HEK293 (cell line): Measurements from ENCODE around the gene CIB4.

Experiments
- CTCF ChIA-PET: fragments of 350-600 bp; formaldehyde crosslinking; extraction: SDS; loops from one replicate; lab custom pipeline; 2021; ENCODE audit warnings: antibody characterized with exemption; lab: Yijun Ruan, JAX
- POLR2A ChIA-PET: fragments of 300-600 bp; formaldehyde crosslinking; extraction: SDS; loops from one replicate; lab custom pipeline; 2020; ENCODE audit warnings: antibody characterized with exemption, inconsistent platforms; lab: Yijun Ruan, JAX
- H3K27ac ChIP-seq: fragments of 200-500 bp; sonication (Bioruptor generic); 2 replicates; pipeline ENCODE4 v1.5.1; 2014; ENCODE audit warnings: low read depth, low read length, control low read depth, inconsistent platforms; ENCODE audit errors: extremely low read depth
- H3K36me3 ChIP-seq, 2 experiments: fragments of 200-500 bp in 1 of 2; sonication (Bioruptor generic) in 1 of 2; 1 replicate in 1 of 2; 2 replicates in 1 of 2; pipeline ENCODE4 v1.5.1; 2014 to 2017; ENCODE audit warnings: inconsistent platforms in 2 of 2, low read length in 2 of 2; ENCODE audit not compliant: control insufficient read depth in 2 of 2, insufficient read depth in 1 of 2
- H3K4me1 ChIP-seq: fragments of 200-500 bp; sonication (Bioruptor generic); 2 replicates; pipeline ENCODE4 v1.5.1; 2014; ENCODE audit warnings: mild to moderate bottlenecking, low read length, inconsistent platforms; ENCODE audit not compliant: control insufficient read depth, insufficient read depth
- H3K4me3 ChIP-seq: 2 replicates; pipeline ENCODE4 v1.5.1; 2011; ENCODE audit warnings: low read depth, mild to moderate bottlenecking, control low read depth, low read length, moderate library complexity
- H3K9me3 ChIP-seq: fragments of 200-500 bp; sonication (Bioruptor generic); 2 replicates; pipeline ENCODE4 v1.5.1; 2014; ENCODE audit warnings: low read depth, low read length, inconsistent platforms; ENCODE audit not compliant: control insufficient read depth, insufficient read depth
- BCL11B ChIP-seq: fragments of 450-650 bp; formaldehyde crosslinking; IDR thresholded peaks from 2 replicates; pipeline ENCODE4 v1.5.1; 2016; ENCODE audit warnings: low read depth, missing biosample characterization, missing genetic modification characterization
- PRDM1 ChIP-seq: fragments of 450-650 bp; formaldehyde crosslinking; IDR thresholded peaks from 2 replicates; pipeline ENCODE4; 2016; ENCODE audit warnings: missing biosample characterization, missing genetic modification characterization
- PRDM4 ChIP-seq: fragments of 450-650 bp; formaldehyde crosslinking; IDR thresholded peaks from 2 replicates; pipeline ENCODE4 v1.5.1; 2017; ENCODE audit warnings: missing biosample characterization, missing genetic modification characterization
- PRDM6 ChIP-seq: fragments of 450-650 bp; formaldehyde crosslinking; IDR thresholded peaks from 2 replicates; pipeline ENCODE4 v1.5.1; 2017; ENCODE audit warnings: missing biosample characterization, missing genetic modification characterization
- TCF7L2 ChIP-seq: IDR thresholded peaks from 2 replicates; pipeline ENCODE4 v1.6.1; 2011; ENCODE audit warnings: low read depth, mild to moderate bottlenecking, inconsistent platforms, low read length, moderate library complexity, borderline replicate concordance
- ZBTB20 ChIP-seq: fragments of 450-650 bp; formaldehyde crosslinking; IDR thresholded peaks from 2 replicates; pipeline ENCODE4 v1.5.1; 2016; ENCODE audit warnings: missing biosample characterization, missing genetic modification characterization
- ZIC2 ChIP-seq: fragments of 450-650 bp; formaldehyde crosslinking; IDR thresholded peaks from 2 replicates; pipeline ENCODE4 v1.5.1; 2016; ENCODE audit warnings: missing biosample characterization, missing genetic modification characterization
- ZNF174 ChIP-seq: fragments of 450-650 bp; formaldehyde crosslinking; IDR thresholded peaks from 2 replicates; pipeline ENCODE4 v1.5.0; 2017; ENCODE audit warnings: missing biosample characterization, mild to moderate bottlenecking, missing genetic modification characterization
- ZNF214 ChIP-seq: fragments of 450-650 bp; formaldehyde crosslinking; IDR thresholded peaks from 2 replicates; pipeline ENCODE4 v1.5.1; 2017; ENCODE audit warnings: missing biosample characterization, mild to moderate bottlenecking, missing genetic modification characterization, borderline replicate concordance
- ZNF248 ChIP-seq: fragments of 450-650 bp; formaldehyde crosslinking; IDR thresholded peaks from 2 replicates; pipeline ENCODE4 v1.5.1; 2017; ENCODE audit warnings: missing biosample characterization, missing genetic modification characterization
- ZNF302 ChIP-seq: fragments of 450-650 bp; formaldehyde crosslinking; IDR thresholded peaks from 2 replicates; pipeline ENCODE4 v1.5.1; 2016; ENCODE audit warnings: missing biosample characterization, missing genetic modification characterization, low read depth
- ZNF37A ChIP-seq: fragments of 450-650 bp; IDR thresholded peaks from 2 replicates; pipeline ENCODE4 v1.5.1; 2018; ENCODE audit warnings: missing biosample characterization, missing genetic modification characterization
- ZNF48 ChIP-seq: fragments of 450-650 bp; formaldehyde crosslinking; IDR thresholded peaks from 2 replicates; pipeline ENCODE4 v1.5.1; 2016; ENCODE audit warnings: missing biosample characterization, missing genetic modification characterization
- ZNF501 ChIP-seq: fragments of 450-650 bp; formaldehyde crosslinking; IDR thresholded peaks from 2 replicates; pipeline ENCODE4 v1.5.1; 2016; ENCODE audit warnings: missing biosample characterization, missing genetic modification characterization
- ZNF514 ChIP-seq: fragments of 450-650 bp; formaldehyde crosslinking; IDR thresholded peaks from 2 replicates; pipeline ENCODE4 v1.5.1; 2016; ENCODE audit warnings: missing biosample characterization, missing genetic modification characterization
- ZNF530 ChIP-seq: fragments of 450-650 bp; formaldehyde crosslinking; IDR thresholded peaks from 2 replicates; pipeline ENCODE4 v1.5.1; 2016; ENCODE audit warnings: low read depth, missing biosample characterization, missing genetic modification characterization
- ZNF658 ChIP-seq: fragments of 450-650 bp; formaldehyde crosslinking; IDR thresholded peaks from 2 replicates; pipeline ENCODE4; 2016; ENCODE audit warnings: missing biosample characterization, missing genetic modification characterization
- ZNF660 ChIP-seq: fragments of 450-650 bp; IDR thresholded peaks from 2 replicates; pipeline ENCODE4 v1.5.1; 2018; ENCODE audit warnings: missing biosample characterization, mild to moderate bottlenecking, missing genetic modification characterization
- ZNF76 ChIP-seq: fragments of 450-650 bp; formaldehyde crosslinking; IDR thresholded peaks from 2 replicates; pipeline ENCODE4; 2016; ENCODE audit warnings: low read depth, missing biosample characterization, missing genetic modification characterization, borderline replicate concordance
- ZNF768 ChIP-seq: fragments of 450-650 bp; formaldehyde crosslinking; IDR thresholded peaks from 2 replicates; pipeline ENCODE4 v1.5.1; 2018; ENCODE audit warnings: missing biosample characterization, mild to moderate bottlenecking, missing genetic modification characterization
- ZNF776 ChIP-seq: fragments of 450-650 bp; formaldehyde crosslinking; IDR thresholded peaks from 2 replicates; pipeline ENCODE4 v1.5.0; 2017; ENCODE audit warnings: missing biosample characterization, missing genetic modification characterization, borderline replicate concordance
- ZSCAN5A ChIP-seq: fragments of 450-650 bp; formaldehyde crosslinking; IDR thresholded peaks from 2 replicates; pipeline ENCODE4 v1.5.1; 2016; ENCODE audit warnings: missing biosample characterization, missing genetic modification characterization

The CIB4 gene

GRCh38 chr2:26651799-26652198 is 10.6 kb upstream of the CIB4 start:
- Histone ChIP-seq H3K9me3 (no peaks in the 10 kb centered on the region), H3K36me3 (no peaks in the 10 kb centered on the region), H3K27ac (no peak overlapping the region), H3K4me3 (no peak overlapping the region), H3K4me1 (no peaks in the 10 kb centered on the region)
- ChIA-PET POLR2A (no interaction called here), CTCF (interaction anchor here (0.6 to 1.2 kb wide), 3 partner anchors 11 to 86 kb away, joined by 3 to 5 read pairs (median 4); no protein-coding TSS in a partner anchor)
- no peak for TF ChIP-seq ZNF48 (tag by site-specific recombination)
- TF ChIP-seq PRDM6: no peak
- no peak for TF ChIP-seq TCF7L2
- no peak for TF ChIP-seq BCL11B (tag by site-specific recombination)
- TF ChIP-seq ZNF660: no peak
- no peak for TF ChIP-seq ZIC2 (tag by site-specific recombination)
- no peak for TF ChIP-seq ZNF37A
- TF ChIP-seq ZNF214 (tag by site-specific recombination): no peak
- no peak for TF ChIP-seq ZBTB20 (tag by site-specific recombination)
- TF ChIP-seq ZNF302 (tag by site-specific recombination): no peak
- TF ChIP-seq ZNF530 (tag by site-specific recombination): no peak

GRCh38 chr2:26651470-26651771 is 10.3 kb upstream of the CIB4 start:
- CTCF ChIA-PET: interaction anchor here (1.2 kb wide), 2 partner anchors 11 to 28 kb away, joined by 3 to 4 read pairs; no protein-coding TSS in a partner anchor
- POLR2A ChIA-PET: interaction anchor here (0.8 kb wide), 1 partner anchor 23 kb away, joined by 3 read pairs; no protein-coding TSS in a partner anchor

More at GRCh38 chr2:26651470-26651771, 10.3 kb upstream of the CIB4 start:
- H3K9me3 ChIP-seq: no peaks in the 10 kb centered on the region
- no peak overlapping the region for H3K27ac ChIP-seq
- TF ChIP-seq PRDM4 (tag by site-specific recombination) (no peak), ZNF768 (no peak), ZNF174 (tag by site-specific recombination) (no peak), ZNF76 (no peak), ZNF658 (tag by site-specific recombination) (no peak), PRDM1 (tag by site-specific recombination) (no peak), ZNF514 (tag by site-specific recombination) (no peak), PRDM6 (no peak), ZNF776 (tag by site-specific recombination) (no peak), ZNF248 (no peak), ZSCAN5A (no peak), ZNF501 (tag by site-specific recombination) (no peak)
- no peaks in the 10 kb centered on the region for H3K36me3 ChIP-seq
- H3K4me1 ChIP-seq: no peaks in the 10 kb centered on the region
- H3K4me3 ChIP-seq: no peak overlapping the region
